HTERT RPE-1 (cell line): ENCODE results near the gene NOP14.
"Not testable (repeated sequence)": the region's sequence is repeated elsewhere in the genome, so short reads cannot be mapped to it uniquely, and the experiment has no call there.

Experiments used
- in situ Hi-C: fragments of 300-500 bp; cut with MboI; formaldehyde crosslinking; loops from 4 replicates; pipeline ENCODE4 v1.14.3; 2020; ENCODE audit warnings: low sequenced_read_pairs

NOP14 gene

GRCh38 chr4:2963175-2963965 is at the start of gene NOP14, which contains the start of gene GRK4:
TSS of gene NOP14 (minus strand) at chr4:2963406. CDS start at chr4:2963319, 87 bp downstream.
TSS of gene GRK4 (plus strand) at chr4:2963571. CDS start at chr4:2964071, 500 bp downstream.
- in situ Hi-C loops = no loop called here

- in situ Hi-C loops = no loop called here
Measured at GRCh38 chr4:3011456-3012220, 48.4 kb upstream of the NOP14 start.

DNA sequence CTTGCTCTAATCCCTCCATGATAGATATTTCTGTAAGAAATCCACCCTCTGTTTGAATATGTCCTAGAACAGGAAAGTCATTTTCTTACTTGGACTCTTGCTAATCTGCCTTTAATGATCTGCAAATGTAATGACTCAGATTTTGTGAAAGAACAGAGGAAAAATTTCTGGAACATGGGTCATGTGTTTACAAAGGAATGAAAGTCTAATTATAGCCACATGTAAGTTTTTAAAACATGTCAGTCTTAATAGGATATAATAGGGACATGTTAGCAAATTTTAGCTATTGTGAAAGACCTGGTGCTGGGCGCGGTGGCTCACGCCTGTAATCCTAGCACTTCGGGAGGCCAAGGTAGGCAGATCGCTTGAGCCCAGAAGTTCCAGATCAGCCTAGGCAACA is 47.8 kb upstream of the NOP14 start:
- in situ Hi-C loops = no loop called here

DNA sequence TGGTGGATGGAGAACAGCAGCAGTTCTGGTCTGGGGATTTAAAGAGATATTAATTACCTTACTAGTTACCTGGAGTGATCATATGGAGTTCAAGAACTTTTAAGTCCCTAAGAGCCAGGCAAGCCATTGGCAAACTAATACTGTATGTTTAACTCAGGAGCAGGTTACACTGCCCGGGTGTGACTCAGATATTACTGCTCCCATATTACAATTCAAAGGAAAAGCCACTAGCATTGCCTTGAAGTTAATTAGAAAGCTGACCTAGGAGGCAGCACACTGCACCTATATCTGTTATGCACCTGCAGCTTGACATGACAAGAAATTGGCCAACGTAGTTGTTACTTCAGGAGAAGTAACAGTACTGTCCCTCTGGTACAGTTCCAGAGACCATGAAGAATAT is 47.4 kb upstream of the NOP14 start:
- in situ Hi-C loops = no loop called here

- in situ Hi-C loops = no loop called here
Measured at GRCh38 chr4:3009422-3009821, 46.2 kb upstream of the NOP14 start.

DNA sequence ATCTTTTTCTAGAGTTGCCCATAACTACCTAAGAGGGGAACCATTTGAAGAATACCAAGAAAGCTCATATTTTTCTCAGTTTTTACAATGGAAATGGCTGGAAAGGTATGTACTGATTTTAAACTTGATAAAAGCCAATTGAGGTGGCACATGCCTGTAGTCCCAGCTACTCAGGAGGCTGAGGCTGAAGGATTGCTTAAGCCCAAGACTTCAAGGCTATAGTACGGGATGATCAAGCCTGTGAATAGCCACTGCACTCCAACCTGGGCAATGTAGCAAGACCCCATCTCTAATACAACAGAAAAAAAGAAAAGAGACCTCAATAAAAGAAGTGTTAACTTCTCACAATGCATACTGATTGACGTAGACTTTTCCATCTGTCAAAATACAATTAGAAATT is 44.5 kb upstream of the NOP14 start:
- in situ Hi-C loops = no loop called here

DNA sequence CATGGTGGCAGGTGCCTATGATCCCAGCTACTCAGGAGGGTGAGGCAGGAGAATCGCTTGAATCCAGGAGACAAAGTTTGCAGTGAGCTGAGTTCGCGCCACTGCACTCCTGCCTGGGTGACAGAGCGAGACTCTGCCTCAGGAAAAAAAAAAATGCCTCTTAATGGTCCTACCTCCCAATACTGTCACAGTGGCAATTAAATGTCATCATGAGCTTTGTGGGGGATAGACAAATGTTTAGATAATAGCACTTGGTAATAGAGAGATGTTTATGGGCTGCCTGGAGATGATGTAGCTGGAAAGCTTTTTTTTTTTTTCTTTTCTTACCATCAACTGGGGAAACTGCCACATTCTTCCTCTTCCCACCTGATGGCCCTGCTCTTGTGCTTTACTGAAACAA is 33.2 kb upstream of the NOP14 start:
- in situ Hi-C loops = no loop called here

DNA sequence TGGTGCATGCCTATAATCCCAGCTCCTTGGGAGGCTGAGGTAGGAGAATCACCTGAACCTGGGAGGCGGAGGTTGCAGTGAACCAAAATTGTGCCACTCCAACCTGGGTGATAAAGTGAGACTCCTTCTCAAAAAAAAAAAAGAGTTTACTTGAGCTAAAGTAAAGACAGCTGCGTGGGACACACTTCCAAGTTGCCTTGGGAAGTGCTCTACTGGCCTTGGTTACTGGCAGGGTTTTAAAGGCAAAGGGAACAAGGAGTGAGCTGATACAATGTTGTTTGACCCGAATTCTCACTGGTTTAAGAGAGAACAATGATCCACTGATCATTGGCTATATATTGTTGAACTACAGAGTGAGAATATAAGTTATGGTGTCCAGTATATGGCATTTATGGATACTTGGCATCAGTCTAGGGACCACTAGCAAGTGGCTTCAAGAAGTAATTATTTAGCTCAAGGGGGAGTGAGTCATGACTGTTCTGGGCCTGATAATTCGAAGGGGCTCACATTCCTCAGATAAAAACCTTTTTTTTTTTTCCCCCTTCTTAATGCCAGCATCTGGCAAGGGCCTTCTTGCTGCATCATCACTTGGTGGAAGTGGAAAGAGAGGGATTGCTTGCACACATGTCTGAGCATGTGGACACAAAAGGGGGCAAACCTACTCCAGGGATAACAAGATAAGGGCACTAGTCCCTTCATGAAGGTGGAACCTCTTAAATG is 32.5 kb upstream of the NOP14 start:
- in situ Hi-C loops = no loop called here

- in situ Hi-C loops = no loop called here
Measured at GRCh38 chr4:2994917-2995316, 31.7 kb upstream of the NOP14 start.

- in situ Hi-C loops = no loop called here
Measured at GRCh38 chr4:2991243-2991642, 28.0 kb upstream of the NOP14 start.

DNA sequence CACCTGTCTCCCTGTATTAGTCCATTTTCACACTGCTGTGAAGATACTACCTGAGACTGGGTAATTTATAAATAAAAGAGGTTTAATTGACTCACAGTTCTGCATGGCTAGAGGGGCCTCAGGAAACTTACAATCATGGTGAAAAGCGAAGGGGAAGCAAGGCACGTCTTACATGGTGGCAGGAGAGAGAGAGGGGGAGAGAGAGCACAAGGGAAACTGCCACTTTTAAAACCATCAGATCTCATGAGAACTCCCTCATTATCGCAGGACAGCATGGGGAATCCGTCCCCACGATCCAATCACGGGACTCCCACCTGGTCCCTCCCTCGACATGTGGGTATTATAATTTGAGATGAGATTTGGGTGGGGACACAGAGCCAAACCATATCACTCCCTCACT is 20.5 kb upstream of the NOP14 start:
- in situ Hi-C loops = not testable (repeated sequence)

- in situ Hi-C loops = no loop called here
Measured at GRCh38 chr4:2982012-2982411, 18.8 kb upstream of the NOP14 start.

DNA sequence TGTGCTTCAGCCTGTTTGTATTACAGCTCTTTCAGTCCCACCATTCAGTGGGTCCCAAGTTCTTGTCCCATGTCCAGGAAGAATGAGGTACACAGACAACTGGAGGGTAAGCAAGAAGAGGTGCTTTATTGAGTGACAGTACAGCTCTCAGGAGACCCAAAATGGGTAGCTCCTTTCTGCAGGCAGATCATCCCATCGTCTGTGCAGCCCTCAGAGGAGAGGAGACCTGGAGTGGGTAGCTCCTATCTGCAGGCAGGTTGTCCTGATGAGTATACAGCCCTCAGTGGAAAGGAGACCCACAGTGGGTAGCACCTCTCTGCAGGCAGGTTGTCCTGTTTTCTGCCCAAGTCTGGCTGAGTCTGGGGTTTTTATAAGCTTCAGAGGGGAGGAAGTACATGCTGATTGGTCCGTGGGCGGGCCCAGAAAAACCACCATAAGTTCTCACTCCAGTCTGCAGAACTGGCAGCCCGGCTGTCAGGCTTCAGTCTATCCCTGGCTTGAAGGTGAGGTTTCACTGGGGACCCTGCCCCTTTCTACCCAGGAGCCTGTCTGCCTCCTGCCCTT is 18.1 kb upstream of the NOP14 start:
- in situ Hi-C loops = no loop called here

DNA sequence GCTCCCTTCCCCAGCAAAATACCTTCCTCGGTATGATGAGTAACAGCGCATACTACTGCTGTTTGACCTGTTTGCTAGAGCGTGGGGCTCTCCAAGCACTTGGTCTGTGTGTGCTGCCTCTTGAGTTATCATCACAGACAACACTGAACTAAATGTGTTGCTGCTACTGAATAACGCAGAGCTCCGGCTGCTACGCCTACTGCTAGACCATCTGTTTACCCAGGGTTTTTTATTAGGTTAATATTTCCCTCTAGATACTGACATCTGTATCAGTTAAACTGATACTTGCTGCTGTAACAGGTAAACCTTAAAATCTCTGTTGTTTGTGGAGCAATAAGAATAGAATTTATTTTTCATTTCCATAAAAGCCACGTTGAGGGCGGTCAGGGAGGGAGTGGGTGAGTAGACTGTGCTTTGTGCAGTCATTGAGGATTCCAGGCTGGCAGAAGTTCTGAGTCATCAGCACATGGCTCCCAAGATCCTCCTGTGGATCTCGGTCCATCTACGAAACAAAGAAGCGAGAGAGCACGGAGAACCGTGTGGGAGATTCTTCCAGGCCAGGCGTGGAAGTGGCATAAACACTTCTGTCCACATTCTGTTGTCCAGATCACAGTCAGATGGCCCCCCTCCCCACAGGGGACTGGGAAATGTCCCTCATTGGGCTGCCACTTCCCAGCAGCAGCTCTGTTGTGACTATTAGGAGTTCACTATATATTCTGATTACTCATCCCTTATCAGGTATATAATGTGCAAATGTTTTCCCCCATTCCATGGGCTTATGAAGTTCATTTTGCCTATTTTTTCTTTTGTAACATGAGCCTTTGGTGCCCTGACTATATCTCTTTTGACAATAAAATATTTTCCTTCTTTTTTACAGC is 14.2 kb upstream of the NOP14 start:
- in situ Hi-C loops = no loop called here

DNA sequence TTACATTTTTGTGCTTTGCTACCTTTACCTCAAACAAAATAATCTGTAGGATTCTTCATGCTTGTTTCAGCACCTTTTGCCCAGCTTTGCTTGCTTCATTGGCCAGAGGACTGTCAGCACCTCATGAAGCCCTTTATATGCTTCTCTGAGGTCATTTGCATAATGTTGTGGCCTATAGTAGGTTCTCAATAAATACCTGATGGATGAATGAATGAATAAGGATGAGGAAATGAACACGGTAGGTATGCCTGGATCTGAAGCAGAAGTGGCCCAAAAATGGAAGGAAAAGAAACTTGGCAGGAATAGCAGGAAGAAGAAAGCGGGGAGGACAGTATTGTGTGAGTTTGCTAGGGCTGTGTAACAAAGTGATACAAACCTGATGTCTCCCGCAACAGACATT is 8.1 kb upstream of the NOP14 start:
- in situ Hi-C loops = no loop called here

GRCh38 chr4:2968381-2968780 is 5.2 kb upstream of the NOP14 start:
- in situ Hi-C loops = no loop called here

GRCh38 chr4:2965262-2965661 is 2.1 kb upstream of the NOP14 start:
- in situ Hi-C loops = no loop called here

DNA sequence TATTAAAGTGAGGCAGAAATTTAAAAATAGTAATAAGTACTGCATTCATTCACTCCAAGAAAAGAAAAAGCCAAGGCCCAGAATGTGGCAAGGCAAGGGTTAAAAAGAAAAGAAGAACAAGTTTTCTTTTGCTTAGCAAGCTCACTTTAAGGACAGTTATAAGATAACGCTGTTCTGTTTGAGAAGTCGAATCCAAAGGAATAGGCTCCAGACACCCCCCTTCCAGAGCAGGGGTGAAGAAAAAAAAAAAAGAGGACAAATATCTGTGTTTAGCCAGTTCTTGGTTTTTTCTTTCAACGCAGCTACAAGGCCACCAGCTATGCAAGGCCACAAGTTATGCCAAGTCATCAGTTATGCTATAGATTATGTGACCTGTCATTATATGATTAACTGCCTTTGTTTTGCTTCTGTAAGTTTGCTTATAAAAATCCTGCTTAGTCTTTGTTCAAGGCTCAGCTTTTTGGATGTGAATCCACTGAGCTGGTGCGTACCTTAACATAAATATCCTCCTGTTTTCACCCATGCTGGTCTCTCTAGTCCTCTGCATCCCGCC is 1.6 kb upstream of the NOP14 start:
- in situ Hi-C loops = no loop called here

DNA sequence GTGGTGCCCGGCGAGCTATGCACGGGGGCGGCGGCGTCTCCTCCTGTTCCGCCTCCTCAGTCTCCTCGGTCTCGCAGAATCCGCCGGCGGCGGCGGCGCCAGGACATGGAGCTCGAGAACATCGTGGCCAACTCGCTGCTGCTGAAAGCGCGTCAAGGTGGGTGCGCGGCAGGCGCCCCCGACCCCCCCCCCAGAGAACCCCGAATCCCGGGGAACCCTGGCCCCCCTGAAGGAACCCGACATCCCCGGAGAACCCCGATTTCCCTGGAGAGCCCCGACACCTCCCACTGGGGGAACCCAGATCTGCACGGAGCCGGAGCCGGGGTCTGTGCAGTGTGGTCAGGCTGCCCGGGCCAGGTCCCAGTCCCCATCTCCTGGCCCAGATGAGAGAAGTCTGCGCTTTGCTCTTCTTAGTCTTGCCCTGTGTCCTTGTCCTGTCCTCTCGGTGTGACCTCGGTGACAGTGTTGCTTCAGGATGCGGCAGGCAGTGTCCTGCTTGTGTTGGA is 813 bp upstream of the NOP14 start:
- in situ Hi-C loops = no loop called here
